Stimulated activated CD8-positive, alpha-beta memory T cell treated with anti-CD3 and anti-CD28 coated beads, Interleukin-12 subunit alpha, Interleukin-12 subunit beta, amount 100 ng/mL, for 4 hours (primary cell): ENCODE data around the gene XXYLT1.

ENCODE experiments used
- DNase-seq: peaks from one replicate; pipeline ENCODE4 v3.0.0-alpha.2; 2020; ENCODE audit warnings: low read depth

Gene XXYLT1

GRCh38 chr3:195184716-195185421 is 86.1 kb downstream of the XXYLT1 start:
- DNase-seq: no peak

- no peak for DNase-seq
Measured at GRCh38 chr3:195183071-195183776, 87.7 kb downstream of the XXYLT1 start.

GRCh38 chr3:195182470-195182795 is 88.5 kb downstream of the XXYLT1 start:
- DNase-seq: no peak

GRCh38 chr3:195181741-195182469 is 89.1 kb downstream of the XXYLT1 start:
- DNase-seq: no peak

- no peak for DNase-seq
Measured at GRCh38 chr3:195181113-195181498, 89.9 kb downstream of the XXYLT1 start.

- no peak for DNase-seq
Measured at GRCh38 chr3:195180490-195181112, 90.4 kb downstream of the XXYLT1 start.

GRCh38 chr3:195179776-195180489 is 91.0 kb downstream of the XXYLT1 start:
- no peak for DNase-seq

GRCh38 chr3:195178124-195178910 is 92.6 kb downstream of the XXYLT1 start:
- no peak for DNase-seq

- DNase-seq: no peak
Measured at GRCh38 chr3:195177422-195178123, 93.4 kb downstream of the XXYLT1 start.

- DNase-seq: no peak
Measured at GRCh38 chr3:195176776-195177175, 94.2 kb downstream of the XXYLT1 start.

GRCh38 chr3:195175476-195176337 is 95.3 kb downstream of the XXYLT1 start:
- DNase-seq: no peak

GRCh38 chr3:195175076-195175475 is 95.9 kb downstream of the XXYLT1 start:
- DNase-seq: no peak

- DNase-seq: no peak
Measured at GRCh38 chr3:195173657-195174056, 97.3 kb downstream of the XXYLT1 start.

- DNase-seq: no peak
Measured at GRCh38 chr3:195172896-195173295, 98.1 kb downstream of the XXYLT1 start.

GRCh38 chr3:195172039-195172684 is 98.8 kb downstream of the XXYLT1 start:
- DNase-seq: no peak

GRCh38 chr3:195171093-195171873 is 99.7 kb downstream of the XXYLT1 start:
- DNase-seq: no peak

- no peak for DNase-seq
Measured at GRCh38 chr3:195170496-195170895, 100.5 kb downstream of the XXYLT1 start.

- DNase-seq: no peak
Measured at GRCh38 chr3:195169011-195169649, 101.8 kb downstream of the XXYLT1 start.
